PC-3 (cell line): ENCODE measurements around the gene GLI1. TPM values are rescaled to one million over a fixed set of nuclear protein-coding genes. Genes with fewer than 3 reads are reported as not detected.

Source experiments
- ATAC-seq: fragments of 200-7000 bp; cut with Tn5 transposase; 2 replicates; pipeline ENCODE4 v1.9.1; 2020; ENCODE audit warnings: mild to moderate bottlenecking, moderate library complexity
- BruUV-seq: library from RNA; stranded (reverse); fragments of 400-500 nt; replicated peaks from 2 replicates; lab custom pipeline; 2021; lab: Mats Ljungman, UMichigan
- CTCF ChIA-PET: fragments of 300-600 bp; sonication (Branson Sonifier 250); formaldehyde crosslinking; loops from one replicate; lab custom pipeline; 2022; ENCODE audit warnings: antibody characterized with exemption; lab: Charles Lee
- POLR2A ChIA-PET: fragments of 300-600 bp; sonication (Branson Sonifier 250); formaldehyde crosslinking; loops from one replicate; lab custom pipeline; 2022; ENCODE audit warnings: antibody characterized with exemption; ENCODE audit not compliant: unreplicated experiment; lab: Charles Lee
- DNase-seq: peaks from one replicate; pipeline ENCODE4 v3.0.0-alpha.2; 2015
- H2AFZ ChIP-seq: fragments of 300-600 bp; sonication (generic); 2 replicates; pipeline ENCODE4 v1.6.0; 2016; ENCODE audit warnings: antibody characterized with exemption, low read length
- H3F3A ChIP-seq: fragments of 300-600 bp; sonication (generic); one replicate; pipeline ENCODE4 v1.6.0; 2017; ENCODE audit warnings: antibody characterized with exemption, low read length, control low read depth, mild to moderate bottlenecking; ENCODE audit not compliant: unreplicated experiment
- H3K27ac ChIP-seq: fragments of 300-600 bp; sonication (generic); 2 replicates; pipeline ENCODE4 v1.5.1; 2016; ENCODE audit warnings: mild to moderate bottlenecking, low read length
- H3K27me3 ChIP-seq: fragments of 300-600 bp; sonication (generic); 2 replicates; pipeline ENCODE4 v1.6.1; 2016; ENCODE audit warnings: low read length, mixed read lengths
- H3K36me3 ChIP-seq: fragments of 300-600 bp; sonication (generic); 2 replicates; pipeline ENCODE4 v1.6.1; 2016; ENCODE audit warnings: low read depth, mixed run types, low read length, mixed read lengths
- H3K4me1 ChIP-seq: fragments of 300-600 bp; sonication (generic); 2 replicates; pipeline ENCODE4 v1.5.1; 2016; ENCODE audit warnings: low read length; ENCODE audit not compliant: insufficient read depth
- H3K4me2 ChIP-seq: fragments of 300-600 bp; sonication (generic); 2 replicates; pipeline ENCODE4 v1.6.0; 2016; ENCODE audit warnings: low read length
- H3K4me3 ChIP-seq: fragments of 300-600 bp; sonication (generic); 2 replicates; pipeline ENCODE4 v1.5.1; 2016; ENCODE audit warnings: mild to moderate bottlenecking, low read length, mixed read lengths
- H3K79me2 ChIP-seq: fragments of 300-600 bp; sonication (generic); 2 replicates; pipeline ENCODE4 v1.6.1; 2017; ENCODE audit warnings: low read length, mixed read lengths
- H3K9ac ChIP-seq: fragments of 300-600 bp; sonication (generic); 2 replicates; pipeline ENCODE4 v1.6.0; 2016; ENCODE audit warnings: mild to moderate bottlenecking, low read length
- H3K9me2 ChIP-seq: fragments of 300-600 bp; sonication (generic); replicated peaks from 2 replicates; pipeline ENCODE4 v1.6.1; 2016; ENCODE audit warnings: mixed run types, low read length, mixed read lengths
- H3K9me3 ChIP-seq: fragments of 300-600 bp; sonication (generic); 2 replicates; pipeline ENCODE4 v1.6.1; 2016; ENCODE audit warnings: low read length, mixed read lengths
- H4K20me1 ChIP-seq: fragments of 300-600 bp; sonication (generic); 2 replicates; pipeline ENCODE4 v1.6.1; 2016; ENCODE audit warnings: low read length, mixed read lengths
- CTCF ChIP-seq: fragments of 300-600 bp; sonication (generic); conservative IDR thresholded peaks from 2 replicates; pipeline ENCODE4 v1.5.1; 2017; ENCODE audit warnings: antibody characterized with exemption, low read depth, mild to moderate bottlenecking, low read length
- EZH2 ChIP-seq: fragments of 300-600 bp; sonication (generic); IDR thresholded peaks from one replicate; pipeline ENCODE4 v1.6.1; 2017; ENCODE audit warnings: antibody characterized with exemption, mild to moderate bottlenecking, low read length; ENCODE audit not compliant: unreplicated experiment
- EZH2phosphoT487 ChIP-seq: fragments of 300-600 bp; sonication (generic); IDR thresholded peaks from 2 replicates; pipeline ENCODE4 v1.6.1; 2018; ENCODE audit warnings: mild to moderate bottlenecking, antibody characterized with exemption, low read length, borderline replicate concordance
- intact Hi-C: fragments of 100-400 bp; cut with micrococcal nuclease; formaldehyde crosslinking; loops from 2 replicates; pipeline ENCODE4 v1.9.0; 2023
- total RNA-seq: library from RNA; depleted of rRNA; stranded (reverse); fragments of >200 nt; gene quantifications from 2 replicates; pipeline ENCODE4 v1.2.3, GENCODE V29; 2014

The GLI1 gene
- total RNA-seq, 1 experiment from 2014 or later = 3.0 TPM

- Histone ChIP-seq H3K9me3 (no peaks in the 10 kb centered on the region), H3K4me3 (no peak overlapping the region), H3K9ac (no peak overlapping the region), H2AFZ (no peak overlapping the region), H3K27ac (no peak overlapping the region), H3F3A (no peaks in the 10 kb centered on the region), H3K4me2 (no peak overlapping the region), H3K4me1 (peaks cover 23% of the 10 kb centered on the region), H3K36me3 (no peaks in the 10 kb centered on the region), H3K79me2 (no peaks in the 10 kb centered on the region), H4K20me1 (no peaks in the 10 kb centered on the region), H3K9me2 (no peaks in the 10 kb centered on the region), H3K27me3 (no peaks in the 10 kb centered on the region)
- ATAC-seq = no peak
- ChIA-PET POLR2A (no interaction called here), CTCF (no interaction called here)
- DNase-seq = no peak
- no peak for TF ChIP-seq CTCF
- TF ChIP-seq EZH2 = no peak
- intact Hi-C loops = no loop called here
- no TSS peak for BruUV-seq
Observed at GRCh38 chr12:57454213-57454565, 5.4 kb upstream of the GLI1 start.

GRCh38 chr12:57454566-57455373, 4.8 kb upstream of the GLI1 start, which contains the start of gene INHBE:
INHBE (plus strand) TSS chr12:57455307; CDS start chr12:57455537, 230 bp downstream.
- Histone ChIP-seq H3F3A (no peaks in the 10 kb centered on the region), H3K4me2 (0 out of 2 replicates have a peak within 1 kb of the TSS, but pooled peaks have one; percentile 25), H2AFZ (no peak within 1 kb of the TSS), H3K27ac (no peak within 1 kb of the TSS), H3K4me3 (no peak within 1 kb of the TSS), H3K9me2 (no peaks in the 10 kb centered on the region), H3K9ac (no peak within 1 kb of the TSS), H3K36me3 (no peaks in the 10 kb centered on the region), H3K4me1 (peaks cover 23% of the 10 kb centered on the region), H3K9me3 (no peaks in the 10 kb centered on the region), H3K79me2 (no peaks in the 10 kb centered on the region), H4K20me1 (no peaks in the 10 kb centered on the region), H3K27me3 (no peaks in the 10 kb centered on the region)
- BruUV-seq = no TSS peak
- ATAC-seq (no peak), DNase-seq (no peak)
- POLR2A ChIA-PET = no interaction called here
- CTCF ChIA-PET = interaction anchor here (0.6 kb wide), 2 partner anchors 142 to 225 kb away, joined by 7 to 18 read pairs; partner anchors contain the start of gene SHMT2
- no peak for TF ChIP-seq CTCF
- TF ChIP-seq EZH2 = no peak
- no peak for TF ChIP-seq EZH2phosphoT487
- intact Hi-C loops = no loop called here
